Measurements from ENCODE around the gene C11orf97.

Gene C11orf97

DNA sequence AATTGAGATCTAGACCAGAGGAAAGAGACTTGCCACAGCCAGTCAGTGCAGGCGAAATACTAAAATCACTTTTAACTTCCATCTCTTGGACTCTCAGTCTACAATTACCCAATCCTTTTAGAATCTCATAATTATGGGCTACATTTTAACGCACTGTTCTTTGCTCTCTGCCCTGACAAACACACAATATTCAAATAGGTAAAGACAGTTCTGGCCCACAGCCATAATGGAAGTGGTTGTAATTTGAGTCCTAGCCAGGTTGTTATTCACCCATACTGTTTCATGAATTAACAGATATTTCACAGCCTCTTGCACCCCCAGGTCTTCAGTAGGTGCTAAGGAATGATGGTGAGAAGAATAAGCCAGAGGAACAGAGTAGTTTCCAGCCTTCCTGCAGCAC is 830 bp downstream of the C11orf97 start:
- no peaks in the 10 kb centered on the region for H3K36me3 Mint-ChIP-seq (ENCODE audit: low read depth)
- H3K27ac Mint-ChIP-seq, result no peak overlapping the region
- H3K4me3 Mint-ChIP-seq, result no peak overlapping the region
- peaks cover 36% of the 10 kb centered on the region for H3K27me3 Mint-ChIP-seq
- no peaks in the 10 kb centered on the region for H3K9me3 Mint-ChIP-seq
- H3K4me1 Mint-ChIP-seq (ENCODE audit: low read depth), result peaks cover 12% of the 10 kb centered on the region
- no peak for DNase-seq

DNA sequence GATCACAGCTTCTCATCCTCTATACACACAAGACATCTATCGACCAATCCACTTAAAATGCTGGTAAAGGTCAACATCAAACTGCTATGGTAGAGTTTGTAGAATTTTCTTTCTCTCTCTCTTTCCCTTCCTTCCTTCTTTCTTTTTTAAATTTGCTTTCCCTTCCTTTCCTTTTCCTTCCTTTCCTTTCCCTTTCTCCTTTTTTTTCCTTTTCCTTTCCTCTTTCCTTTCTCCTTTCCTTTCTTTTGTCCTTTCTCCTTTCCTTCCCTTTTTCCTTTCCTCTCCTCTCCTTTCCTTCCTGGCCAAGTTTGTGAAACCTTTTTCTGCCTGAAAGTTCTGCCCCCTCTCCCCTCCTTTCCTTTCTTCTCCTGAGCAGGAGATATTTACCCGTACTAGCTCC is 3.1 kb downstream of the C11orf97 start:
- peaks cover 12% of the 10 kb centered on the region for H3K4me1 Mint-ChIP-seq (ENCODE audit: low read depth)
- no peak overlapping the region for H3K27ac Mint-ChIP-seq
- DNase-seq, result no peak
- H3K27me3 Mint-ChIP-seq, result peaks cover 33% of the 10 kb centered on the region
- no peaks in the 10 kb centered on the region for H3K36me3 Mint-ChIP-seq (ENCODE audit: low read depth)
- no peak overlapping the region for H3K4me3 Mint-ChIP-seq
- H3K9me3 Mint-ChIP-seq, result no peaks in the 10 kb centered on the region

- H3K27me3 Mint-ChIP-seq, result peaks cover 21% of the 10 kb centered on the region
- H3K4me1 Mint-ChIP-seq (ENCODE audit: low read depth), result peaks cover 12% of the 10 kb centered on the region
- DNase-seq, result no peak
- H3K27ac Mint-ChIP-seq, result no peak overlapping the region
- no peak overlapping the region for H3K4me3 Mint-ChIP-seq
- H3K9me3 Mint-ChIP-seq, result no peaks in the 10 kb centered on the region
- no peaks in the 10 kb centered on the region for H3K36me3 Mint-ChIP-seq (ENCODE audit: low read depth)
Measured at GRCh38 chr11:94516725-94517124, 4.5 kb downstream of the C11orf97 start.

DNA sequence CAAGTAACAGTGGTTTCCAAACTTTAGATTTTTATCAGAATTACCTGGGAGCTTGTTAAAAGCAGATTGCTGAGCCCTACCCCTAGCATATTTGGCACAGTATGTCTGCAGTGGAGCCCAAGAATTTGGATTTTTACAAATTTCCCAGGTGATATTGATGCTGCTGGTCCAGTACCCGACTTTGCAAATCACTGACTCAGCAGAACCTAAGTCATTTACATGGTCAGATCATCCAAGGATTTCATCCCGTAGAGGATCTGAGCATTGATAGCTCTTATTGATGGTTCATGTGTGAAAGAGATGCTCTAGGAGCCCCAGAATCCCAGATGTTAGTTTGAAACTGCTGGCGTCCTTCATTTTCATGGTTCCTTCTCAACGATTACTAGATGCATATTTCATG is 6.0 kb downstream of the C11orf97 start:
- no peak overlapping the region for H3K27ac Mint-ChIP-seq
- no peak overlapping the region for H3K4me3 Mint-ChIP-seq
- H3K9me3 Mint-ChIP-seq, result no peaks in the 10 kb centered on the region
- no peak for DNase-seq
- peaks cover 12% of the 10 kb centered on the region for H3K27me3 Mint-ChIP-seq
- H3K36me3 Mint-ChIP-seq (ENCODE audit: low read depth), result no peaks in the 10 kb centered on the region
- H3K4me1 Mint-ChIP-seq (ENCODE audit: low read depth), result no peaks in the 10 kb centered on the region

DNA sequence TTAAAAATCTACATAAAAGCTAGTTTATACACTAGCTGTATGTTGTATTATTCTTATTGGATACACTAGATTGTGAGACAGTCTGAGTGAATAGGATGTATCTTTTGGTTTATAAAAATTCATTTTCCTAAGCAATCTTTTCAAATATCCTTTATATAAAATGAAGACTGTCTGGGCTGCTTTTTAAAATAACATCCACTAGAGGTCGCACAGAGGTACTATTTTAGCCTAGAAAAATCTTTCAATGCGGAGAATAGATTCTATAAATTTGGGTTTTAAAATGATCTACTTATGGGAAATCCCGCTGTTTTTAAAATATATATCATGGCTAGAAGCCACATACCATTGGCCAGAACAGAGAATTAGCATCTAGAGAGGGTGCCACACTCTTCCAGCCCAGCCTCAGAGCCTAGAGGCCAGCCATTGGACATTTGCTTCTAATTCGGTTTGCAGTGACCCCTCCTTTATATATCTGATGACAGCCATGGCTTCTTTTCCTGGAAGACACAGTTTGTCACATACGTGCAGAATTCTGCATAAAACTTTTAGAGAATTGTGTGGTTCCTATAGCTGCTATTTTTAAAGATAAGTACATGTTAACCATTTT is 7.3 kb downstream of the C11orf97 start:
- Mint-ChIP-seq H3K9me3 (no peaks in the 10 kb centered on the region), H3K27me3 (peaks cover 19% of the 10 kb centered on the region), H3K4me3 (no peak overlapping the region), H3K36me3 (ENCODE audit: low read depth) (no peaks in the 10 kb centered on the region), H3K27ac (no peak overlapping the region), H3K4me1 (ENCODE audit: low read depth) (no peaks in the 10 kb centered on the region)
- no peak for DNase-seq

GRCh38 chr11:94521684-94522083 is 9.4 kb downstream of the C11orf97 start:
- no peaks in the 10 kb centered on the region for H3K36me3 Mint-ChIP-seq (ENCODE audit: low read depth)
- no peak for DNase-seq
- H3K27me3 Mint-ChIP-seq, result peaks cover 15% of the 10 kb centered on the region
- no peak overlapping the region for H3K4me3 Mint-ChIP-seq
- no peaks in the 10 kb centered on the region for H3K4me1 Mint-ChIP-seq (ENCODE audit: low read depth)
- no peak overlapping the region for H3K27ac Mint-ChIP-seq
- H3K9me3 Mint-ChIP-seq, result no peaks in the 10 kb centered on the region

DNA sequence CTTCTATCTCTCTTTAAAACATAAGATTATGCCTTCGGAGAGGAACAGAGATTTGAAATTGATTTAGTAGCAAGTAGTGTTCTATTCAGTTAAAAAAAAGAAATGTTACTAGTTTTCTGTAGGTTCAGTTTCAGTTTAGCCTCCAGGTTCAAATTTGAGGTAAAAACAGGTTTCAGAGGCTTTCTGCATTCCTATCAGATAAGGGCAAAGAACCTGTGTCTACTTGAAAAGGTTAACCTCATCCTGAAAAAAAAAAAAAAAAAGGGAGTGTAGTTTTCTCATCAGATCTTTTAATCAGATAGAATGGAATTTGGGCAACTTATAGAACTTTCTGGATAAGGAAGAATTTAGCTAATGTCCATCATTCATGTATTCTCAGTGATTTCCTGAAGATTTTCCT is 12.1 kb downstream of the C11orf97 start:
- Mint-ChIP-seq H3K9me3 (no peaks in the 10 kb centered on the region), H3K36me3 (ENCODE audit: low read depth) (no peaks in the 10 kb centered on the region), H3K27me3 (peaks cover 30% of the 10 kb centered on the region), H3K4me3 (no peak overlapping the region), H3K4me1 (ENCODE audit: low read depth) (no peaks in the 10 kb centered on the region), H3K27ac (no peak overlapping the region)
- no peak for DNase-seq

DNA sequence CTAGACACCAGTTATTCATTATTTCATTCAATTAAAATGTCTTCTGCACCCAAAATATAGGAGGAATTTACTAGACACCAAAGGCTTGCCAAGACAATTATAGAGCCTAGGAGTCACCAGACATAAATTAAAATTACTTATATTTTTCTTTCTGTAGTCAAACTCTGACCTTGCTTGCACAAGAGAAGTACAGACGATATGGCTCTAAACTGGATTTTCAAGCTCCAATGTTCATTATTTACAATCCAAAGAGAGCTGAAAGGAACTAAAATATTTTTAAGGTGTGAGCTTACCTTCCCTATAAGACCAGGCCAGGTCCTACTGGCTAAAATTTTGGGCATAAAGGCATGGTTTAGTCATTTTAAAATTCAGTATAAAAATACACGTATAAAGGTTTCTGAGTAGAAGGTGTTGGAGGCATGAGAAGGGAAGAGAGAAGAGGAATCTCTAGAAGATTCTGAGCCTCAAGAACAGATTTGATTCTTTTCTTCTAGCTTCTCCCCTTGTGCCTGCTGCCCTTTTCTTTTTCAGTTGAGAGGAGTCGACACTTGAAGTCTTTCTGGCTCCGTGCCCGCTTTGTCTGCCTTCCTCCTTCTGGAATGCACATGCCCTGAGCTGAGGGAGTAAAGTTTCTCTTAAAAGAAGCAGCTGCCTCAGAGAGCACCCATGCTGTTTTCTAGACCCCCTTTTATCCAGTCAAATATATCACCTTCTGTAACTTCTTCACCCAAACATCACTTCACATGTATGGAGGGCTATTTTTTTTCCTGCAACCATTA is 13.5 kb downstream of the C11orf97 start:
- Mint-ChIP-seq H3K27me3 (peaks cover 32% of the 10 kb centered on the region), H3K4me3 (no peak overlapping the region), H3K27ac (no peak overlapping the region), H3K36me3 (ENCODE audit: low read depth) (no peaks in the 10 kb centered on the region), H3K4me1 (ENCODE audit: low read depth) (no peaks in the 10 kb centered on the region), H3K9me3 (no peaks in the 10 kb centered on the region)
- no peak for DNase-seq

- H3K4me1 Mint-ChIP-seq (ENCODE audit: low read depth), result no peaks in the 10 kb centered on the region
- DNase-seq, result no peak
- no peaks in the 10 kb centered on the region for H3K36me3 Mint-ChIP-seq (ENCODE audit: low read depth)
- H3K9me3 Mint-ChIP-seq, result no peaks in the 10 kb centered on the region
- no peak overlapping the region for H3K27ac Mint-ChIP-seq
- H3K27me3 Mint-ChIP-seq, result peaks cover 39% of the 10 kb centered on the region
- no peak overlapping the region for H3K4me3 Mint-ChIP-seq
Measured at GRCh38 chr11:94526645-94527438, 14.6 kb downstream of the C11orf97 start.

DNA sequence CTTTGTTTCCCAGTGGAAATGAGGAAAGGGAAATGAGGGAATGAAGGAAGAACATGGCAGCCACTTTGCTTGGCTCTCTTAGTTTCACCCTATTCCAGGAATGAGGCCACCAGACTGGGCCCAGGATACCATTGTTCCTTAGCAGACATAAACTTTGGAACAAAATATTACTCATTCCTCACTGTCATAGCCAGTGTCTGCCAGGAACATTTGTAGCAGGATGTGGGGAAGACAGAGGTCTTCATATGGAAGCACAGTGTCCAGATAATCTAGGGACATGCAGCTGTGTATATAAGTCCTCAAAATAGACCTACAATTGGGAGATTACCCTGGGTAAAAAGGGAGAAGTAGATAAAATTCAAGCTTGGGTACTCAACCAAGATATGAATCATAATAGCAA is 16.3 kb downstream of the C11orf97 start:
- H3K27me3 Mint-ChIP-seq, result peaks cover 38% of the 10 kb centered on the region

DNA sequence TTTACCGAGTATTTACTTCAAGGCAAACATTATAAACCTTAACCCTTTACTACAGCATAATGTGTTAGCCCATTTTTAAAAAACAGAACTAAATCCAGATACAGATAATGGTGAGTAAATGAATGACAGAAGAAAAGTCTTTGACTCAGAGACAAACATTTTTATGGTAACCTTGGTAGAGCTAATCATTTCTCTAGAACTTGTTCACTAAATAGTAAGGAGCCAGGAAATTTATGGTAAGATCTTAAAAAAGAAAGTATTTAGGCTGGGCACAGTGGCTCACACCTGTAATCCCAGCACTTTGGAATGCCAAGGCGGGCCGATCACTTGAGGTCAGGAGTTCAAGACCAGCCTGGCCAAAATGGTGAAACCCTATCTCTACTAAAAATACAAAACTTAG is 19.9 kb downstream of the C11orf97 start:
- Mint-ChIP-seq H3K36me3 (ENCODE audit: low read depth) (no peaks in the 10 kb centered on the region), H3K27ac (no peak overlapping the region), H3K4me3 (no peak overlapping the region), H3K9me3 (no peaks in the 10 kb centered on the region), H3K4me1 (ENCODE audit: low read depth) (no peaks in the 10 kb centered on the region), H3K27me3 (peaks cover 36% of the 10 kb centered on the region)
- no peak for DNase-seq

More for the DNA sequence above, 16.3 kb downstream of the C11orf97 start:
- Mint-ChIP-seq H3K4me1 (ENCODE audit: low read depth) (no peaks in the 10 kb centered on the region), H3K4me3 (no peak overlapping the region), H3K36me3 (ENCODE audit: low read depth) (no peaks in the 10 kb centered on the region), H3K27ac (no peak overlapping the region), H3K9me3 (no peaks in the 10 kb centered on the region)
- DNase-seq, result no peak

GRCh38 chr11:94533206-94533605 is 20.9 kb downstream of the C11orf97 start:
- no peak overlapping the region for H3K27ac Mint-ChIP-seq
- H3K9me3 Mint-ChIP-seq, result no peaks in the 10 kb centered on the region
- no peak for DNase-seq
- no peaks in the 10 kb centered on the region for H3K36me3 Mint-ChIP-seq (ENCODE audit: low read depth)
- H3K4me1 Mint-ChIP-seq (ENCODE audit: low read depth), result no peaks in the 10 kb centered on the region
- no peak overlapping the region for H3K4me3 Mint-ChIP-seq
- peaks cover 34% of the 10 kb centered on the region for H3K27me3 Mint-ChIP-seq

DNA sequence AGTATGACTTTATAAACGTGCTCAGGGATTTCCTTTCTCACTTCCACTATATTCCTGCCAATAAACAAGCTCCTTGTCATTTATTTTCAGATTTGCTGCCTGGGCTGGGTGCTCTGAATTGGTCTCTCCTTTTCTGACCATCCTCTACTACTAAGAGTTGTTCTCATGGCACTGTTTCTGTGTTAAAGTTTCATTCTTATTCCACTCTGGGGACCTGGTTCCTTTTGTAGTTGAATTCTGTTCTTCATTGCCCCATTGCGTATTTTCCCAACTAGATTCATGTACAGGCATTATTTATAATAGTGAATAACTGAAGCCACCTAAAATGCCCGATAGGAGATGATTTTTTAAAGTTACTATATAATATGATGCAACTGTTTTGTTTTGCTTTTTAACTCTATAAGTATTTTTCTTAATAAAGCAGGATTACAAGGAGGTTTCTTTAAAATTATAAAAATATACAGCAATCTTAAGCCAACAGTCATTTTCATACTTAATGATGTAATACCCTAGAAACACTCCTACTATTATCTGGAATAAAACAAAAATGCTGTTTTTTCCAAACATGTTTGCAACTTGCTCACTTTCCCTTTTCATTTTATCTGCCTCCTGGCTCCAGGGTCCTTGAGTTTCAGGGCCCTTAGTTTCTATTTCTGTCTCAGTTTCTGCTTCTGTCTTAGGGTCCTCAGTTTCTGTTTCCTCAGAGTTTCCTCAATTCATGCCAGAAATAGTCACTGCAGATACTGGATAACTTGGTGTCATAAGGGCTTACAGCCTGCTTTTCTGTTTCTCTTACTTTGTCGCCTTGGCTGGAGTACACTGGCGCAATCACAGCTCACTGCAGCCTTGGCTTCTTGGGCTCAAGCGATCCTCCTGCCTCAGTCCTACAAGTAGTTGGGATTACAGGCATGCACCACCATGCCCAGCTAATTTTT is 21.7 kb downstream of the C11orf97 start:
- DNase-seq, result no peak
- no peak overlapping the region for H3K4me3 Mint-ChIP-seq
- peaks cover 33% of the 10 kb centered on the region for H3K27me3 Mint-ChIP-seq
- no peaks in the 10 kb centered on the region for H3K4me1 Mint-ChIP-seq (ENCODE audit: low read depth)
- H3K9me3 Mint-ChIP-seq, result no peaks in the 10 kb centered on the region
- no peaks in the 10 kb centered on the region for H3K36me3 Mint-ChIP-seq (ENCODE audit: low read depth)
- H3K27ac Mint-ChIP-seq, result no peak overlapping the region

- no peak overlapping the region for H3K4me3 Mint-ChIP-seq
- H3K27me3 Mint-ChIP-seq, result peaks cover 25% of the 10 kb centered on the region
- H3K9me3 Mint-ChIP-seq, result no peaks in the 10 kb centered on the region
- no peak for DNase-seq
- H3K27ac Mint-ChIP-seq, result no peak overlapping the region
- no peaks in the 10 kb centered on the region for H3K36me3 Mint-ChIP-seq (ENCODE audit: low read depth)
- no peaks in the 10 kb centered on the region for H3K4me1 Mint-ChIP-seq (ENCODE audit: low read depth)
Measured at GRCh38 chr11:94536386-94536785, 24.1 kb downstream of the C11orf97 start.

All from activated T-cell treated with anti-CD3 and anti-CD28 coated beads, Interleukin-2, amount 50 U/mL, for 24 hours (primary cell).